Gastroesophageal sphincter (tissue), 4 donors: ENCODE data around the gene PIGX. TPM values are rescaled to one million over a fixed set of nuclear protein-coding genes. Genes with fewer than 3 reads are reported as not detected.

ENCODE experiments used
- ATAC-seq: fragments of 150-250 bp; one replicate; pipeline ENCODE4 v1.9.1; 2016; ENCODE audit warnings: mild to moderate bottlenecking, moderate library complexity
- H3K27ac ChIP-seq, 4 donors: fragments of 200-600 bp; sonication (generic) in 3 of 4; 1 replicate in 3 of 4; 2 replicates in 1 of 4; pipeline ENCODE4 v1.5.1; 2016 to 2019
- H3K27me3 ChIP-seq: fragments of 200-600 bp; sonication (generic); one replicate; pipeline ENCODE4 v1.5.1; 2019
- H3K36me3 ChIP-seq, 2 donors: fragments of 200-600 bp; sonication (generic); one replicate each; pipeline ENCODE4 v1.5.1; 2019; ENCODE audit warnings: control low read depth in 1 of 2
- H3K4me1 ChIP-seq, 3 donors: fragments of 200-600 bp; sonication (generic); 1 replicate in 2 of 3; 2 replicates in 1 of 3; pipeline ENCODE4 v1.5.1; 2016 to 2019; ENCODE audit warnings: control low read depth in 2 of 3
- H3K4me3 ChIP-seq, 2 donors: fragments of 200-600 bp; sonication (generic); one replicate each; pipeline ENCODE4 v1.5.1; 2019; ENCODE audit warnings: mild to moderate bottlenecking in 1 of 2, moderate library complexity in 1 of 2
- H3K9me3 ChIP-seq, 3 donors: fragments of 200-600 bp; sonication (generic); one replicate each; pipeline ENCODE4 v1.5.1; 2017 to 2019; ENCODE audit warnings: control low read depth in 2 of 3
- EP300 ChIP-seq: sonication (generic); formaldehyde crosslinking; IDR thresholded peaks from one replicate; pipeline ENCODE4 v1.6.1; 2017; ENCODE audit warnings: antibody characterized with exemption, mild to moderate bottlenecking
- POLR2A ChIP-seq, 2 donors: fragments of 450-650 bp; IDR thresholded peaks; one replicate each; pipeline ENCODE4 v1.6.1; 2017; ENCODE audit warnings: antibody characterized with exemption in 2 of 2, mild to moderate bottlenecking in 2 of 2, moderate library complexity in 1 of 2
- POLR2AphosphoS5 ChIP-seq: sonication (generic); formaldehyde crosslinking; IDR thresholded peaks from one replicate; pipeline ENCODE4 v1.6.1; 2017; ENCODE audit warnings: antibody characterized with exemption
- WGBS, 2 donors: methylation state at CpG; one replicate each; pipeline ENCODE4 v1.1.5; 2018; ENCODE audit warnings: low coverage in 1 of 2; 5-methylcytosine and 5-hydroxymethylcytosine counted together
- total RNA-seq, 4 donors: library from RNA; depleted of rRNA; stranded (reverse); fragments of >200 nt; gene quantifications; one replicate each; pipeline ENCODE4 v1.1.0, GENCODE V29; 2016
- TF ChIP-seq, protein P1 (sequence below), 4 experiments: fragments of 200-600 bp in 2 of 4; fragments of 450-650 bp in 2 of 4; sonication (generic) in 1 of 4; IDR thresholded peaks; one replicate each; pipeline ENCODE4 v1.5.1; 2017 to 2019; ENCODE audit warnings: antibody characterized with exemption in 4 of 4, mild to moderate bottlenecking in 2 of 4, moderate library complexity in 2 of 4

The PIGX gene
- total RNA-seq, 4 donors from 2014 or later = 23.8 to 35.6 (median 30.4) TPM

DNA sequence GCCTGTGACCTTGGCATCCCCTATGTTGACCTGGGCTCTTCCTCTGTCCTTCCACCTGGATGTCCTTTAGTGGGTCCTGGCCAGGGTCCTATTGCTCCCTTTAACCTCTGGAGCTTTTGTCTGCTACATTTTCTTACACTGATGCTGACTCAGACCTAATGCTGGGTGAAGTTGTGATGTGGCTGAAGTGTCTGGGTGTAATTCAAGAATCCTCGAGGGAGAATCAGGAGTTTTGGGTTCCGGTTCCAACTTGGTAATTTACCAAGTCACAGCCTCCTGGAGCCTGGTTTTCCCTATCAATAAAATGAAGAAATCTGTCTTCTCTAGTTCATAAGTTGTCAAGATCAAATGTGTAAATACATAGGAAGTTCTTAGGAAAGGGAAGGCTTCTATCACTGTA lies 25.7 kb upstream of the PIGX start:
- no peaks in the 10 kb centered on the region for H3K9me3 ChIP-seq
- TF ChIP-seq, protein P1, sequence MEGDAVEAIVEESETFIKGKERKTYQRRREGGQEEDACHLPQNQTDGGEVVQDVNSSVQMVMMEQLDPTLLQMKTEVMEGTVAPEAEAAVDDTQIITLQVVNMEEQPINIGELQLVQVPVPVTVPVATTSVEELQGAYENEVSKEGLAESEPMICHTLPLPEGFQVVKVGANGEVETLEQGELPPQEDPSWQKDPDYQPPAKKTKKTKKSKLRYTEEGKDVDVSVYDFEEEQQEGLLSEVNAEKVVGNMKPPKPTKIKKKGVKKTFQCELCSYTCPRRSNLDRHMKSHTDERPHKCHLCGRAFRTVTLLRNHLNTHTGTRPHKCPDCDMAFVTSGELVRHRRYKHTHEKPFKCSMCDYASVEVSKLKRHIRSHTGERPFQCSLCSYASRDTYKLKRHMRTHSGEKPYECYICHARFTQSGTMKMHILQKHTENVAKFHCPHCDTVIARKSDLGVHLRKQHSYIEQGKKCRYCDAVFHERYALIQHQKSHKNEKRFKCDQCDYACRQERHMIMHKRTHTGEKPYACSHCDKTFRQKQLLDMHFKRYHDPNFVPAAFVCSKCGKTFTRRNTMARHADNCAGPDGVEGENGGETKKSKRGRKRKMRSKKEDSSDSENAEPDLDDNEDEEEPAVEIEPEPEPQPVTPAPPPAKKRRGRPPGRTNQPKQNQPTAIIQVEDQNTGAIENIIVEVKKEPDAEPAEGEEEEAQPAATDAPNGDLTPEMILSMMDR (IDR thresholded peaks at IDR 0.05) = no peak
- TF ChIP-seq POLR2A (IDR thresholded peaks at IDR 0.05) (no peak), EP300 (no peak), POLR2AphosphoS5 (no peak)
- H3K27ac ChIP-seq = no peak overlapping the region
- no peaks in the 10 kb centered on the region for H3K27me3 ChIP-seq
- ATAC-seq = no peak
- H3K4me3 ChIP-seq = no peak overlapping the region
- 63 to 72% methylated on average over 1 to 2 of the region's 2 CpGs for WGBS, 2 donors
- H3K4me1 ChIP-seq = peaks cover 0 to 11% (median 5%) of the 10 kb centered on the region in 3 donors
- no peaks in the 10 kb centered on the region for H3K36me3 ChIP-seq

DNA sequence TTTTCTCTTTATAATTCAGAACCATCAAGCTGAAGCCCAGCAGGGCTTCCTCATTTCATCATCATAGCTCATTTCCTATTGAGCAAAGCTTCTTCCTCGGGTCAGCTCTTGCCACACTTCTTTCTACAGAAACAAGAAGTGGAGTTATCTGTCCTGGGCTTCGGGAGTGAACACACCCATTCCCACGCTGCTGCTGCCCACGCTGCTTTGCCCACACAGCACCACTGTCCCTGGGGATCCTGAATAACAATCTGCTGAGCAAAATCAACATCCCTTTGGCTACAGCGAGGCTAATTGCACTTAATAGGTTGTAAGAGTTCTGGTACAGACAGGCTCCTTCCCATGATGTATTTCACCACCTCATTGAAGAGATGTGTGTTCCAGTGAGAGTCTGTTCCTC lies 23.8 kb upstream of the PIGX start:
- TF ChIP-seq POLR2A (IDR thresholded peaks at IDR 0.05) (no peak), EP300 (no peak), POLR2AphosphoS5 (no peak)
- TF ChIP-seq, protein P1 (IDR thresholded peaks at IDR 0.05) = no peak
- Histone ChIP-seq H3K27ac (no peak overlapping the region), H3K36me3 (no peaks in the 10 kb centered on the region), H3K4me3 (no peak overlapping the region), H3K4me1 (peaks cover 0 to 11% (median 5%) of the 10 kb centered on the region in 3 donors), H3K9me3 (no peaks in the 10 kb centered on the region), H3K27me3 (no peaks in the 10 kb centered on the region)
- ATAC-seq = peak; percentile 68
- WGBS, 2 donors = 31 to 33% methylated on average over 1 to 2 of the region's 5 CpGs

DNA sequence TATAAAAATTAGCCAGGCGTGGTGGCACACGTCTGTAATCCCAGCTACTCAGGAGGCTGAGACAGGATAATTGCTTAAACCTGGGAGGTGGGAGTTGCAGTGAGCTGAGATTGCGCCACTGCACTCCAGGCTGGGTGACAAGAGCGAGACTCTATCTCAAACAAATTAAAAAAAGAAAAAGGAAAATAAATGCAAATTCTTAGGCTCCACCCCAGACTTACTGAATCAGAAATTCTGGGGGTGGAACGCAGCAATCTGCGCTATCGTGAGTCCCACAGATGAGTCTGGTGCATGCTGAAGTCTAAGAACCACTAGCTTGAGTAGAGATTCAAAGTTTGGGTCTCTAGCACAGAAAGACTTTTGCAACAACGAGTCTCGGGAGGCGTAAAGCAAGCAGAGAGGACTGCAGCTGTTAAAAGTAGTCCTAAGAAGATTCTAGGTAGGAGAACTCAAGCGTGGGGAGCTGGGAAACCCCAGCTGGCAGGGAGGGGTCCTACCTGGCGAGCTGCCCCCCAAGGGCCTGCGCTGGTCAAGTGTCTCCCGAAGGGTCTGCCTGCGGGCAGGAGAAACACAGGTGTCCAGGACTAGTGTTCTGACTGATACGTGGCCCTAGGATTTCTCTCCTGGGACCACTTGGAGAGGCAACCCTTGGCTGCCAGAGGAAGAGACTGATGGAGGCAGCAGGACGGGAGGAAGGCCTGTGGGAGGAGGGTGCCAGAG lies 22.1 kb upstream of the PIGX start:
- Histone ChIP-seq H3K4me3 (no peak overlapping the region), H3K4me1 (peaks cover 0 to 3% (median 0%) of the 10 kb centered on the region in 3 donors), H3K9me3 (no peaks in the 10 kb centered on the region), H3K36me3 (no peaks in the 10 kb centered on the region), H3K27ac (no peak overlapping the region), H3K27me3 (no peaks in the 10 kb centered on the region)
- 78 to 88% methylated on average over 9 to 10 of the region's 17 CpGs for WGBS, 2 donors
- ATAC-seq = no peak
- no peak for TF ChIP-seq POLR2A (IDR thresholded peaks at IDR 0.05)
- no peak for TF ChIP-seq POLR2AphosphoS5
- TF ChIP-seq EP300 = no peak
- TF ChIP-seq, protein P1 (IDR thresholded peaks at IDR 0.05) = no peak

DNA sequence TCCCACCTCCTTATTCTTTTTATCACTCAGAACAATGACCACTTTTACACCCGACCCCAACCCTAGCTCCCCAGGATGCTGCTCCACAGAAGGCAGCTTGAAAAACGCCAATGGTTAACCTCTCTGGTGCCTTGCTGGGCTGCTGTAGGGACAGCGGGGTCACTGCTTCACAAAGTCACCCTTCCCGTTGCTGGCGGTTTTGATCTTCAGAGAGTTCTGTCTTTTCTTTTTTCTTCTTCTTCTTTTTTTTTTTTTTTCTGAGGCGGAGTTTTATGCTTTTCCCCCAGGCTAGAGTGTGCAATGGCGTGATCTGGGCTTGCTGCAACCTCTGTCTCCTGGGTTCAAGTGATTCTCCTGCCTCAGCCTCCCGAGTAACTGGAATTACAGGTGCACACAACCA lies 20.8 kb upstream of the PIGX start:
- no peaks in the 10 kb centered on the region for H3K27me3 ChIP-seq
- no peaks in the 10 kb centered on the region for H3K4me1 ChIP-seq
- H3K27ac ChIP-seq = no peak overlapping the region
- WGBS, 2 donors = 69 to 75% methylated on average over 4 to 7 of the region's 8 CpGs
- no peak for TF ChIP-seq EP300
- no peak for ATAC-seq
- H3K9me3 ChIP-seq = no peaks in the 10 kb centered on the region
- no peak overlapping the region for H3K4me3 ChIP-seq
- H3K36me3 ChIP-seq = no peaks in the 10 kb centered on the region

DNA sequence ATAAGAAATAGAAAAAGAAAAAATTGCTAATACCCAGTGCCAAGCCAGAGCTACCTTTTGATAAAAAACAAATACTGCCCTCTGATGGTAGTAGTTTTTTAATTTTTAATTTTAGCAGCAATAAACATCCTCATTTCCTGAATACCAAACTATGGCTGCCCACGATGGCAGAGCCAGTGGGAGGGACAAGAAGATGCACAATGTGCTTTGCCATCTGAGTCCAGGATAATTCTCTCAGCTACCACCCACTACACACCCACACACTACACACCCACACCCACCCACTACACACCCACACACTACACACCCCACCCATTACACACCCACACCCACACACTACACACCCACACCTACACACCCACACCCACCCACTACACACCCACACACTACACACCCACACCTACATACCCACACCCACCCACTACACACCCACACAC lies 18.0 kb upstream of the PIGX start:
- H3K9me3 ChIP-seq = no peaks in the 10 kb centered on the region
- no peaks in the 10 kb centered on the region for H3K36me3 ChIP-seq
- no peak overlapping the region for H3K27ac ChIP-seq
- H3K4me1 ChIP-seq = no peaks in the 10 kb centered on the region
- H3K27me3 ChIP-seq = no peaks in the 10 kb centered on the region
- WGBS, 2 donors = 0 to 10% methylated on average over 1 of the region's 1 CpG
- ATAC-seq = no peak
- TF ChIP-seq, protein P1 (IDR thresholded peaks at IDR 0.05) = peak in 1 of 4 experiments; percentile 21
- no peak for TF ChIP-seq POLR2AphosphoS5
- no peak overlapping the region for H3K4me3 ChIP-seq
